NCI-H2196 treated with DMSO at 0.1 percent for 48 hours (cell line): Measurements from ENCODE around the gene EXD3.
"Not testable (repeated sequence)": the region's sequence is repeated elsewhere in the genome, so short reads cannot be mapped to it uniquely, and the experiment has no call there.

Experiments
- DNase-seq: peaks from one replicate; lab custom pipeline; 2025; ENCODE audit not compliant: unreplicated experiment; lab: John Stamatoyannopoulos, UW

The EXD3 gene

DNA sequence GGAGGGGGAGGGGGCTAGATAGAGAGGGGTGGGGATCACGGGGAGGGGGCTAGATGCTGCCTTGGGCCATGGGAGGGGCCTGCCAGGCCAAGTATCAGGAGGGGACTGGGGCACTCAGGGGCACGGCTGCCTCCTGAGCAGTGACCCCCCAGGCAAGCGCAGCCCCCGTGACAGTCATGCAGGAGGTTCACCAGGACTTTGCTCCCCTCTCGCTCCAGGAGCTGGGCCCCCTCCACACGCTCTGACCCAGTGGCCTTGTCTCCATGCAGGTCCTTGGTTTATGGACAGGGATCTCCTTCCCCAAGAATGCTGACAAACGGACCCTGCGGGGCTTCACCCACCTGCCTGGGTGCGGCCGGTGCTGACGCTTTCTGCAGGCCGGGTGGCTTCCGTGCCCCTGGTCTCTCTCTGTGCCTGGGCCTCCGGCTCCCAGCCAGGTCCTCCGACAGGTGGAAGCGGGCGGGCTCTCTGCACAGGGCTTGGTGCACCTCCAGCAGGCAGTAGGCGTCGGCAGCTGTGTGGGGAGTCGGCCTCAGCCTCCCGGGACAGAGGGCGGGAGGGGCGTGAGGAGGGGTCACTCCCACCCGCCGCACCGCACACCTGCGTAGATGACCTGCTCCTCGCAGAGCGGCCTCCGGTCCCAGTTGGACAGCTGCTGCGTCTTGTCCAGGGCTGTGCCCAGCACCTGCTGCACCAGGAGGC is 74.0 kb downstream of the EXD3 start:
- no peak for DNase-seq

DNA sequence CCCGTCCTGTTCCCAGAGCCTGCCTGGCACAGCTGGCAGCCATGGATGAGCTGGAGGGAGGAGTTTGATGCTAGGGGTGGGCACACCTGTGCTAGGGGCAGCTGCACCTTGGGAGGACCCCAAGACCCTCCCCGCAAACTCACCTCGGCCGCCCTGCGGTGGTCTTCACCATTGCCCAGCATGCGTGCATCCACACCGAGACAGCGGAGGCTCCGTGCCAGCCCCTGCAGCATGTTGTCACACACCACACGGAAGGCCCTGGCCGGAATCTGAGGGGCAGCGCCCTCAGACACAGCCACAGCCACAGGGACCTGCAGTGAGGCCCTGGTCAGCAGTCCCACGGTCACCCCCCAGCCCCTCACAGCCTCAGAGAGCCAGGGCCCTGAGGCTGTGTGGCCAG is 75.0 kb downstream of the EXD3 start:
- no peak for DNase-seq

DNA sequence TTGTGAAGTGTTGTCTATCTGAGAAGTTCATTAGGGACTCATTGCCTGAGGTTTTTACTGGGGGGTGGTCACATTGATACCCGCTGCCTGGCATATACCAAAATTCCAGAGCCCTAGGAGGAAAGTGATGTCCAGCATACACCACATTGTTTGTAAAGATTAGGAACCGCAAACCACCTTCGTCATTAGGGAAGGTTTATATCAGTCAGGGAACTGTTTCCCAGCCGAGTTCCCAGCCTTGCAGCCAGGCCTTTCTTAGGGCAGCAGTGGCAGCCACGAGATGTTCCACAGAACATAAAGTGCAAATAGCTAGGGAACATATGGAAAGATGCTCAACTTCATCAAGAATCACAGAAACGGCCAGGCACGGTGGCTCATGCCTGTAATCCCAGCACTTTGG is 80.5 kb downstream of the EXD3 start:
- no peak for DNase-seq

DNA sequence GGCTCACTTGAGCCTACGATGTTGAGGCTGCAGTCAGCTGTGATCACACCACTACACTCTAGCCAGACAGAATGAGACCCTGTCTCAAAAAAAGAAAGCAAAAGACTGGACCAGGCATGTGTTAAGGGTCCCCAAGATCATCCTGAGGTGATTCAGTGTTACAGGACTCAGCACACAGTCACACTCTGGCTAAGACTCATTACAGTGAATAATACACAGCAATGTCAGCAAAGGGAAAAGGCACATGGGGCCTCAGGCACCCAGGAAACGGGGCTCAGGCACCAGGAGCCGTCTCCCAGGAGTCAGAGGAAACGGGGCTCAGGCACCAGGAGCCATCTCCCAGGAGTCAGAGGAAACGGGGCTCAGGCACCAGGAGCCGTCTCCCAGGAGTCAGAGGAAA is 81.7 kb downstream of the EXD3 start:
- no peak for DNase-seq

DNA sequence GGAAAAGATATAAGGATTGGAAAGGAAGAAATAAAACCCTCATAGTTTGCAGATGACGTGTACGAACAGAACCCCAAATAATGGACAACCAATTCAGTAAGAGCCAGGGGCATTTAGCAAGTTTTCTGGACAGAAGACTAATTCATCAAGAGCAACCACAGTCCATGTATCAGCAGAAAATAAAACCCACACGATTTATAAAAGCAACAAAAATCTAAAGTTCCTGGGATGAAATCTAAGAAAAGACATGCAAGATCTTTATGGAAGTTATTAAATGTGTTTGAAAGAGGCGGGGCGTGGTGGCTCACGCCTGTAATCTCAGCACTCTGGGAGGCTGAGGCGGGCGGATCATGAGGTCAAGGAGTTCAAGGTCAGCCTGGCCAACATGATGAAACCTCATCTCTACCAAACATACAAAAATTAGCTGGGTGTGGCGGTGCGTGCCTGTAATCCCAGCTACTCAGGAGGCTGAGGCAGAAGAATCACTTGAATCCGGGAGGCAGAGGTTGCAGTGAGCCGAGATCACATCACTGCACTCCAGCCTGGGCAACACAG is 83.0 kb downstream of the EXD3 start:
- not testable (repeated sequence) for DNase-seq

DNA sequence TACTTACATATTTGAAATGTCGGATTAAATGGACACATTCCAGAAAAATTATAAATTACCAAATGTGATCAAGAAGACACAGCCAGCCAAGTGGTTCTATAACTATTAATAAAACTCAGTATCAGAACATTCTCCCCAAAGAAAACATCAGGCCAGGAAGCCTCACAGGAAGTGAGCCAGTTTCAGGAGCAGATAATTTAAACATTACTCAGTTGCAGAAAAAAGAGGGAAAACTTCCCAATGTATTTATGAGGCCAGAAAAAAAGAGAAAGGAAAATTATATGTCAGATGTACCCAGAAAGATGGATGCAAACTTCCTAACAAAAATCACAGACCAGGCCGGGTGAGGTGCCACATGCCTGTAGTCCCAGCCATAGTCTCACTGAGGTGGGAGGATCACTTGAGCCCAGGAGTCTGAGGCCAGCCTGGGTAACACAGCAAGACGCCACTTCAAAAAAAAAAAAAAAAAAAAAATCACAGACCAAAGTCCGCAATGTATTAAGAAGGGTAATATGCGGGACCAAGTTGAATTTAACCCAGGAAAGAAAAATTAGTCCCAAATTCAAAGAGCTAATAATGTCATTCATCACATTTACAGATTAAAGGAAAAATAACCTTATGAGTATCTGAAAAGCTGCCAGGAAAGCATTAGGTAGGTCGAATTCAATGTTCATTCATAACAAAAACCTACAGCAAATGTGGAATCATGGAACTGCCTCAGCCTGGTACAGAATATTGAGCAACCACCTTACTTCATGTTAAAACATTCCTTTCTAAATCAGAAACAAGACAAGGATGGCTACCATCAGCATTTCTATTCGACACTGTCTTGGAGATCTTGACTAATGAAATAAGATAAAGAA is 83.7 kb downstream of the EXD3 start:
- DNase-seq, result no peak

DNA sequence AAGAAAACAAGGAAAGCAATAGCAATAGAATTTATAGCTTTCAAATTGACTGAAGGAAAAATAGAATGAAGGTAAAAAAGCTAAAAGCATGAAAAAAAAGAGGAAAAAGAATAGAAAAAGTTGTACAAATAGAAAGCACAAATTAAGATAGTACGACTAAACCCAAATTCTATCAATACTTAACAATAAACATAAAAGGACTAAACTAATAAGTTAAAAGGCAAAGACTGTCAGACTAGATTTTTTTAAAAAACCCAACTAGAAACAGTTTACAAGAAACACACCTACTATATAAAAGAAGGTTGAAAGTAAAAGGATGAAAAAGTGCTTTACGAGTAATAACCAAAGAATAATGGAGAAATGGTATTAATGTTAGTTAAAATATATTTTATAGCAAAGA is 86.2 kb downstream of the EXD3 start:
- DNase-seq, result no peak

DNA sequence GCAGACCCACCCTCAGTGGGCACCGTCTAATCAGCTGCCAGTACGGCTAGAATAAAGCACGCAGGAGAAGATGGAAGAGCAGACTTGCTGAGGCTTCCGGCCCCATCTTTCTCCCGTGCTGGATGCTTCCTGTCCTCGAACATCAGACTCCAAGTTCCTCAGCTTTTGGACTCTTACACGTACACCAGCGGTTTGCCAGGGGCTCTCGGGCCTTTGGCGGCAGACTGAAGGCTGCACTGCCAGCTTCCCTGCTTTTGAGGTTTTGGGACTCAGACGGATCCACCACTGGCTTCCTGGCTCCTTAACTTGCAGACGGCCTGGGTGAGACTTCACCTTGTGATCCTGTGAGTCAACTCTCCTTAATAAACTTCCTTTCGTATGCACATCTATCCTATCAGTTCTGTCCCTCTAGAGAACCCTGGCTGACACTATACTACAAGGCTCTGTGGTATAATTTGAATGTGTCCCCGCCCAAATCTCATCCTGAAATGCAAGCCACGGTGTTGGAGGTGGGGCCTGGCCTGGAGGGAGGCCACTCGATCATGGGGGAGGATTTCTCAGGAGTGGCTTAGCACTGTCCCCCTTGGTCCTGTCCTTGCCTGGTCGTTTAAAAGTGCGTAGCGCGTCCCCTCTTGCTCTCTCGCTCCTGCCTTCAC is 89.8 kb downstream of the EXD3 start:
- DNase-seq, result no peak

DNA sequence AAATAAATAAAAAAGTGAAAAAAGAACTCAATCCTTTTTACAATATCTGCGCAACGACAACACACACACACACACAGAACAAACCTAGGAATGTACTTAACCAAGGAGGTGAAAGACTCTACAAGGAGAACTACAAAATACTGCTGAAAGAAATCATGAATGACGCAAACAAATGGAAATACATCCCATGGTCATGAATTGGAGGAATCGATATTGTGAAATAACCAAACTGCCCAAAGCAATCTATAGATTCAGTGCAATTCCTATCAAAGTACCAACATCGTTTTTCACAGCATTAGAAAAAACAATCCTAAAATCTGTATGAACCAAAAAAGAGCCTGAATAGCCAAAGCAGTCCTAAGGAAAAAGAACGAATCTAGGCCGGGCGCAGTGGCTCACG is 91.0 kb downstream of the EXD3 start:
- no peak for DNase-seq

DNA sequence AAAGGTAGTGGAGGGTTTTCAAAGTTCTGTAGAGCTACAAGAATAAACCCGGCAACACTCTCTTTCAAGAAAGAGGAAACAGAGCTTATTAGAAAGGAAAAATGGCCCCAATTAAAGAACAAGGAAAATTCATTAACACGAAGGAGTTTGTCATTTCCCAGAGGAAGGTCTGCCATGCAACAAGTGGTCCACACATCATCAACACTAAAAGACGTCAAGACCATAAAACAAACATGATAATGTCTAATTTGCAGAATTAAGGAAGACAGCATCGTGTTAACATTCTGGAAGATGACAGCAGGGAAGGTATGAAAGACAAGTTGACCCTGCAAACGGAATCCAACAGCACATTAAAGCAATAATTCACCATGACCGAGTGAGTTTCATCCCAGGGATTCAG is 92.3 kb downstream of the EXD3 start:
- no peak for DNase-seq

DNA sequence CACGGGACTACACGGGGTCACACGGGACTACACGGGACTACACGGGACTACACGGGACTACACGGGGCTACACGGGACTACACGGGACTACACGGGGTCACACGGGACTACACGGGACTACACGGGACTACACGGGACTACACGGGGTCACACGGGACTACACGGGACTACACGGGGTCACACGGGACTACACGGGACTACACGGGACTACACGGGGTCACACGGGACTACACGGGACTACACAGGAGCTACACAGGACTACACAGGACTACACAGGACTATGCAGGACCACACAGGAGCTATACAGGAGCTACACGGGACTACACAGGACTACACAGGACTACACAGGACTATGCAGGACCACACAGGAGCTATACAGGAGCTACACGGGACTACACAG is 93.4 kb downstream of the EXD3 start:
- not testable (repeated sequence) for DNase-seq

DNA sequence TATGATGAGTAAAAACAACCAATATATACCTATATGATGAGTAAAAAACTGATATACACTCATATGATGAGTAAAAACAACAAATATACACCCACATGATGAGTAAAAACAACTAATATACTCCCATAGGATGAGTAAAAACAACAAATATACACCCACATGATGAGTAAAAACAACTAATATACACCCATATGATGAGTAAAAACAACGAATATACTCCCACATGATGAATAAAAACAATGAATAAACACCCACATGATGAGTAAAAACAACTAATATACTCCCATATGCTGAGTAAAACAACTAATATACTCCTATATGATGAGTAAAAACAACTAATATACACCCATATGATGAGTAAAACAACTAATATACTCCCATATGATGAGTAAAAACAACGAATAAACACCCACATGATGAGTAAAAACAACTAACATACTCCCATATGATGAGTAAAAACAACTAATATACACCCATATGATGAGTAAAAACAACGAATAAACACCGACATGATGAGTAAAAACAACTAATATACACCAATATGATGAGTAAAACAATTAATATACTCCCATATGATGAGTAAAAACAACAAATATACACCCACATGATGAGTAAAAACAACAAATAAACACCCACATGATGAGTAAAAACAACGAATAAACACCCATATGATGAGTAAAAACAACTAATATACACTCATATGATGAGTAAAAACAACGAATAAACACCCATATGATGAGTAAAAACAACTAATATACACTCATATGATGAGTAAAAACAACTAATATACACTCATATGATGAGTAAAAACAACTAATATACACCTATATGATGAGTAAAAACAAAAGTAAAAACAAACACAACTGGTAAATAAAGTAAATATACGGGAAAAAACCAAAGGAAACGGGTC is 95.1 kb downstream of the EXD3 start:
- not testable (repeated sequence) for DNase-seq

DNA sequence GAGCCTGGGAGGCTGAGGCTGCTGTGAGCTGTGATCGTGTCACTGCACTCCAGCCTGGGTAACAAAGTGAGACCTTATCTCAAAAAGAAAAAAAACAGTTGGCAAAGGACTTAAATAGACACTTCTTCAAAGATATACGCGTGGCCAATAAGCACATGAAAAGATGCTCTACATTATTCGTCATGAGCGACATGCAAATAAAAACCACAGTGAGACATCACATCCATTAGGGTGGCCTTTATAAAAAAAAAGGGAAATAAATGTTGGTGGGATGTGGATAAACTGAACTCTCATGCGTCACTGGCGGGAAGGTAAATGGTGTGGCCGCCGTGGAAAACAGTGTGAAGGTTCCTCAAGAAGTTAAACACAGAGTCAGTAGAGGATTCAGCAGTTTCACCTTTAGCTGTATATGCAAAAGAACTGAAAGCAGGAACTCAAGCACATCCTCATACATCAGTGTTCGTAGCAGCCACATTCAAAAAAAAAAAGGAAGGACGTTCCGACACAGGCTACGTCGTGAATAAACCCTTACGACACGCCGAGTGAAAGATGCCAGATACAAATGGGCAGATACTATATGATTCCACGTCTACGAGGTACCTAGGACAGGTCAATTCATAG is 96.4 kb downstream of the EXD3 start:
- DNase-seq, result no peak

DNA sequence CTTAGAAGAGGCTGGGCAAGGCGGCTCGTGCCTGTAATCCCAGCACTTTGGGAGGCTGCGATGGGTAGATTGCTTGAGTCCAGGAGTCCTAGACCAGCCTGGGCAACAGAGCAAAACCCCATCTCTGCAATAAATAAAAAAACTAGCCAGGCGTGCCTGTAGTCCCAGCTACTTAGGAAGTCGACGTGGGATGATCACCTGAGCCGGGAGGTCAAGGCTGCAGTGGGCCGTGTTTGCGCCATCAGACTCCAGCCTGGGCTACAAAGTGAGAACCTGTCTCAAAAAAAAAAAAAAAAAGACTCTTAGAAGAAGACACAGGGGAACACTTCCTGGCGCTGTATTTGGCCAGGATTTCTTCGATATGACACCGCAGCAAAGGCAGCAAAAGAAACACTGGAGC is 97.2 kb downstream of the EXD3 start:
- no peak for DNase-seq

DNA sequence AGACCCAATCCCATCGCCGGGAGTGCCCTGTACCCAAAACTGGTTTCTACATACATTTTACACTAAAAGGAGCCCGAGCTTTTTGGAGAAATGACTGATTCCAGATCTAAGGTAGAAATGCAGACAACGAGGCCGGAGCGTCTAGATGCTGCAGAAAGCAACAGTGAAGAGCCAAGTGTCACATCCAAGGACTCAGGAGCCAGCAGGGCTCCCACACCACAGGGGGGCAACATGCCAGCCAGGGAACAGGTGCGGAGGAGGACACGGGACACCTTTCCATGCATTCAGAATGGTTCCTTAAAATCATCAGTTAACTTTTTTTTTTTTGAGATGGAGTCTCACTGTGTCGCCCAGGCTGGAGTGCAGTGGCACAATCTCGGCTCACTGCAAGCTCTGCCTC is 97.8 kb downstream of the EXD3 start:
- no peak for DNase-seq

DNA sequence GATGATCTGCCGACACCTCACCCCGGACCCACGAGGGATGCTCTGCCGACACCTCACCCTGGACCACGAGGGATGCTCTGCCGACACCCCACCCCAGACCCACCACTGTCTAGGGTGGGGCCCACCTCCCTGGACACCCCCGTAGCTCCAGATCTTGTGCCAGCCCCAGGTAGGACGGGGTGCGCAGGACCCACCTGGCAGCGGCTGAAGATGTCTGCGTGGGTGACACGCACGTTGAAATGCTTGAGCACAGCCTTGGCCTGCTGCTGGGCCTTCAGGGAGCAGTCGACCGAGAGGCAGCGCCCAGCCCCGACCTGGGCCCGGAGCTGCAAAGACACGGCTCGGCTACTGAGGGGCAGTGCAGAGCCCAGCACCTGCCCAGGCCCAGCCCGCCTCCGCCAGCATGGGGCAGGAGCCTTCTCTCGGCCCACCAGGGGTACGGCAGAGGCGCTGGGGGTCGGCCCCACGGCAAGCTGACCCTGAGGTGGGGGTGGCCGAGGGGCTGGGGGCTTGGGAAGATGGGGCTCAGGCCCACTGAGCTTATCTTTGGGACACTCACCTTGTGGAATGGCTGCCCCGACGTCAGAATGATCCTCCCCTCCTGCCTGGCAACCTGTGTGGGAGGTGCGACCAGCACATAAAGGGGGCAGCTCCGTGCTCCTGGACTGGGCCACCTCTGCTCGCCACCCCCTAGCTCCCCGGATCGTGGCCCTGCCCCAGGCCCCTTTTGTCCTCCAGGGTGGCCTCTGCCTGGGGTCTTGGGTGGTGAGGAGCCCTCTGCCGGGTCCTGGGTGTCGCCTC is 99.2 kb downstream of the EXD3 start:
- DNase-seq, result no peak

DNA sequence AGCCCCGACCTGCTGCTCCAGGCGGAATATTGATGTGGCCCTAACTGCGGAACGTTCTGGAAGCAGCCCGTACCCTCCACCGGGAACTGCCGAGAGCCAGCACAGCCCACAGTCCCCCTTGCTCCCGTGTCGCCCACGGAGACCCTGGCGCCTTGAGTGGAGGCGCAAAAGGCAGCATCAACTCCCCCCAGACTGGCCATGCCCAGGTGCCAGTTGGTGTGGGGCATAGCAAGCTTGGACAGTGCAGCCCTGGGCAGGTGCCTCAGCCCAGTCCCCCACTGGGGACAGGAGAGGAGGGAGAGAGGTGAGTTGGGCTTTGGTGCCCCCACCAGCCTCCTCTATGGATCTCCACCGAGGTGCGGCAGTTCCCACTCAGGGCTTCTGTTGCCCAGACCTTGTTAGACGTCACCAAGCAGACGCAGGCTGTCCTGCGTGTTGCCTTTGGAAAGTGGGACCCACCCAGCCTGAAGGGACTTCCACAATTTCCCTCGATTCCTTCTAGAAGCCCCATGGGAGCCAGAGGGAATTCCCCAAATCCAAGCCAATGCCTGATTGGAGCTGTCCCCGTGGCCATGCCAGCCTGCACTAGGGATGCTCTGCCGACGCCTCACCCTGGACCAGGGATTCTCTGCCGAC is 101.1 kb downstream of the EXD3 start:
- DNase-seq, result no peak

DNA sequence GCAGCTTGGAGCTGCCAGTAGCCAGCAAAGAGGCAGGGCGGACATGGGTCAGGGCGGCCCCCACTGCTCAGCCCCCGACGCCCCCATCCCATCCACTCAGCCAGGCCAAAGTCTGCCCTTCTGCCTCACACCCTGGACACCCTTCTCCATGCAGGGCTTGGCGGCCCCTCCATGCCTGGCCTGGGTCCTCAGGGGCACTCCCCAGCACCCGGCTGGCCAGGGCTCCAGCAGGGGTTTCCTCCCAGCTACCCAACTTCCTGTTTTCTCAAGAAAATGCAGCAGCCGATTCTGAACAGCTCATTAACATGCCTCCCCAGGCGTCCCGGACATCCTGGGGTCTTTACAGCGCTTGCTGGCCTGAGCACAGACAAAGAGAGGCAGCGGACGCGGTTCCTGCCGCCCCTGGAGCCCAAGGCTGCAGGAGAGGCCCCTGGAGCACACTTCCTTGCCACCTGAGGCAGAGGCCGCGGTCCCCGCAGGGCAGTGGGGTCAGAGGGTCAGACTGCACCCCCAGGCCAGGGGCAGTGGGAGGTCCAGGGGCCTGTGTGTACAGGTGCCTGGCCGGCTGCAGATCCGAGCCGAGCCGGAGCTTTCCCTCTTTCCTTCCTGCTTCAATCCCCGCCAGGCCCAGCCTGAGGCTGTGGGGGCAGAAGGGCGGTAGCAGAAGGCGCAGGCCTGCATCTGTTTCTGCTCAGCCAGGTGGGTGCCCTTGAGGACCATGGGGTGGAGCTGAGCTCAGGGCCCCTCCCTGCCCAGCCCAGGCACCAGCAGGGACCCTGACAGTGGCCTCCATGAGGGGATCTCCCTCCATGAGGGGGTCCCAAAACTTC is 102.2 kb downstream of the EXD3 start:
- no peak for DNase-seq
